Peyer's patch (tissue), 4 donors: ENCODE results near the gene MYBPC2.

Experiments
- CTCF ChIP-seq, 6 experiments: fragments of 450-650 bp in 4 of 6; fragments of 200-600 bp in 2 of 6; sonication (generic) in 1 of 6; IDR thresholded peaks; one replicate each; pipeline ENCODE4 v1.5.1; 2017 to 2019; ENCODE audit warnings: antibody characterized with exemption in 6 of 6, mild to moderate bottlenecking in 3 of 6, moderate library complexity in 1 of 6
- POLR2A ChIP-seq, 2 donors: fragments of 450-650 bp; IDR thresholded peaks; one replicate each; pipeline ENCODE4 v1.5.1; 2017; ENCODE audit warnings: antibody characterized with exemption in 2 of 2, mild to moderate bottlenecking in 2 of 2, moderate library complexity in 2 of 2

- TF ChIP-seq CTCF (IDR thresholded peaks at IDR 0.05) = no peak
- no peak for TF ChIP-seq POLR2A (IDR thresholded peaks at IDR 0.05)
Measured at GRCh38 chr19:50455992-50456391, 23.3 kb downstream of the MYBPC2 start.
